NCI-H2196 (cell line): ENCODE data around the gene TM9SF3.

Experiments used
- DNase-seq: peaks from one replicate; lab custom pipeline; 2025; ENCODE audit not compliant: unreplicated experiment; lab: John Stamatoyannopoulos, UW

The TM9SF3 gene

GRCh38 chr10:96513305-96513697, 73.5 kb downstream of the TM9SF3 start:
- DNase-seq, result no peak

DNA sequence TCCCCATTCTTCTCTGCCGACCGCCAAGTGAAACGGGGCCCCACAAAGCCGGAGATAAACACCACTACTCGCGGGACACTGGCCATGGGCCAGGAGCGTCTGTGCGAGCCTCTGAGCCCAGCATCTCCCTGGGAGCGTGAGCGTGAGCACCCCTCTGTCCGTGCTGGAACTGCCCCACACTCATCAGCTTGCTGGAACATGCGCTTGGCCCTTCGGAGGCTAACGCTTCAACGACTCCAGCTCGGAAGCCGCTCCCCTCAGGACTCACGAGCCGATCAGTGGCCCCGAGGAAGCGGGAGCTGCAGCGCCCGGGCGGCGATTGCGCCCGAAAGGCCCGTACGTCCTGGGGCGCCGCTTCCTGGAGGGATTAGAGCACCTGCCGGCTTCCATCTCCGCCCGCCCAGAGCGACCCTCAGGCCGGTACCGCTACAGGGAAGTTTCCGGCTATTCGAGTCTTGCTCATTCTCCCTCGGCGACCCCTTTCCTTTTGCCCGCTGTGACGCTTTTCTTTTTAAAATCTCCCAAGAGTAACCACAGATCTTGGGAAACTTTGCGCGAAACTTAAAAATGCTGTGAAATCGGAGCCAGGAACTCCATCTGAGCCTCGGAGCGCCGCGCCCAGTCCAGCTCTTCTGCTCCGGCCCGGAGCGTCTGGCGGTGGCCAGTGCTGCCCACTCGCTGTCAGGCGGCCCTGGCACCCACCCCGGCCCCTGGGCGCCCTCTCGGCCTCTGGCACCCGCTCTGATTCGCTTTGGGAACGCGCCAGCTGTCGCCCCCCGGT, 74.1 kb downstream of the TM9SF3 start:
- no peak for DNase-seq

DNA sequence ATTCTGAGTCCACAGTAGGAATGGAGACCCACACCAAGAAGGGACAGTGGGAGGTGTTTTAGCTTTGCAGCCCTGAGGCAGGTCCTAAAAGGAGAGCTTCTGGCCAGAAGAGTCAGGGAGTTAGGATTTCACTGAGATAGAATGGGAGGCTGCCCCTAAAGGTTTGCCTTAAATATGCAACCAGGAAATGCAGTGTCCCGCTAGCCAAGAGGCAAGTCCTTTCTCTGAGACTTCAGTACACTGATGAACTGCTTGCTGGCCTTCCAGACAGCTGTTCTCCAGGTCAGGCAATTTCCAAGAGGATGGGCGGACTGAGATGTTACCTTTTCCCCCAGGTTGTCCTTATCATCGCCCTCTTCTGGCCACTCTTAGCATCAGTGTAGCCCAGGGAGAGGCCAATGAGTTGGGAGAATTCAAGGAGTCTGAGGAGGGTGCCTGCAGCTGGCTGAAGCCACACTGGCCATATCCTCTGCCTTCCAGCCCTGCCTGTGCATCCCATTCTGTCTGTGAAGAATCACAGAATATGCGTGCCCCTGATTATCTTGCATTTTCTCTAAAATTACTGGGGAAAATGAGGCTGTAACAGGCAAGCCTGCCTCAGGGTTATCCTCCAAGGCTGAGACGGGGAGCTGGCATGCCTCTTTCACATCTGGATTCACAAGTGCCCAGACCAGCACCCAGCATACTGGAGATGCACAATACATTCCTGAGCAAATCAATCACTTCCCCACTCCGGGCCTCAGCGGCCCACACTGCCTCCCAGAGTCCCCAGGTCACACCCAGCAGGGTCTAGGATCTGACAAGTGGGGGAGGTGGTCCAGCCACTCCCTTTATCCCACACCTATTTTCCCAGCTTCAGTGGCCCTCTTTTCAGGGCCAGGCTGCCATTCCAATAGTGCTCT, 75.5 kb downstream of the TM9SF3 start:
- DNase-seq, result peak; percentile 36

- DNase-seq, result no peak
Measured at GRCh38 chr10:96509017-96509641, 77.7 kb downstream of the TM9SF3 start.

DNA sequence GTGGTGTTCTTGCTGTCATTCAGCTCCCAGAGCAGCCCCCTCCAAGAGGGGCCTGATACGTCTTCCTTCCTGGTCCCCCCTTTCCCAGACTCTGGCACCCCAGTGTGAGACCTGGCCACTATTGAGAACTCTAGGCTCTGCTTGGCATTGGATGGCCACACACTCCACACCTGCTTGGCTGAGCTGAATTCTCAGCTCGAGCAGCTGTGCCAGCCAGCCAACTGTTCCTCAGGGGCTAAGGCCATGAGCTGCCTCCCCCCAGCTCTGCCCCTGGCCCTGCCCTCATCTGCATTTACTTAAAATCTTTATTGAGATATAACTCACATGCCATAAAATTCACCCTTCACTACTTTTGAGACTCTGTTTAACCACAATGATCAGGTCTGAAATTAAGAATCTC, 79.8 kb downstream of the TM9SF3 start:
- DNase-seq, result no peak

DNA sequence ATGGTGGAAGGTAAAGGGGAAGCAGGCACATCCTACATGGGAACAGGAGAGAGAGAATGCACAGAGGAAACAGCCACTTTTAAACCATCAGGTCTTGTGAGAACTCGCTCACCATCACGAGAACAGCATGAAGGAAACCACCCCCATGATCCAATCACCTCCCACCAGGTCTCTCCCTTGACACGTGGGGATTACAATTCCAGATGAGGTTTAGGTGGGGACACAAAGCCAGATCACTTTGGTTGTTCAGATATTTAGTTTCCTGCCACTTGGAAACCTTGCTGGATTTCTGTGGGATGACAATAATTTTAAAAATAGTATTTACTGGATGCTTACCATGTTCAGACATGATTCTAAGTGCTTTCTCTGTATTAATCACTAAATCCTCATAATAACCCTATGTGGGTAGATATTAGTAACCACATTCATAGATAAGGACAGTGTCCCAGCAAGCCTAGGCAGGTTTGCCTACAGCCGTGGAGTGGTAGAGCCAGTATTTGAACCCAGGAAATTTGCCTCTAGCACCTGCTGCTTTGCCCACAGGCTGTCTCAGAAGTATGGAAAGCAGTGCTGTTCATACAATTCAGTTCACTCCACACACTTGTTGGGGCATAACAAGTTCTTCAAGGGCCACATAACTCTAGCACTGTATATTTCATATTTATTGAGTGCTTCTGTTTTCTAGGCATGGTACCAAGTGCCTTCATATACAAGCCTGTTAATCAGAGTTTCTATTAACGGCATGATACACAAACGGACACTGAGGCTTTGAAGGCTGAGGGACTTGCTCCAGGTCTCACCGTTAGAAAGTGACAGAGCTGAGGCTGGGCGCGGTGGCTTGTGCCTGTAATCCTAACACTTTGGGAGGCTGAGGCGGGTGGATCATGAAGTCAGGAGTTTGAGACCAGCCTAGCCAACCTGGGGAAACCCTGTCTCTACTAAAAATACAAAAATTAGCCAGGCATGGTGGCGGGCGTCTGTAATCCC, 81.4 kb downstream of the TM9SF3 start:
- DNase-seq, result no peak

- no peak for DNase-seq
Measured at GRCh38 chr10:96502561-96503282, 84.1 kb downstream of the TM9SF3 start.

DNA sequence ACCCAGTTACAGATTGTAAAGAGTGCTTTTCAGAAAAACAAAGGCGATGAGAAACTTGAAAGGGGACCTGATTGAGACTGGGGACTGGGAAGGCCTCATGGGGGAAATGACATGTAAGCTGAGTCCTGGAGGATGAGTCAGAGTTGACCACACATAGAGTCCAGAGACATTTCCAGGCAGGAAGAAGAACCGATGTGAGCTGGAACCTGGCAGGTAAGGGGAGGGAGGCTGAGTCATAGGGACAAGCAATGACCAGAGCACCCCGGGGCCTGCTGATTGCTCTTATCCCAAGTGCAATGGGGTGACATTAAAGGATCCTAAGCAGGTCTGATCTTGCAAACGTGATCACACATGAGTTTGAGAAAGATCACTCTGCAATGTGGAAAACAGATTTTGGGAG, 84.8 kb downstream of the TM9SF3 start:
- DNase-seq, result no peak

DNA sequence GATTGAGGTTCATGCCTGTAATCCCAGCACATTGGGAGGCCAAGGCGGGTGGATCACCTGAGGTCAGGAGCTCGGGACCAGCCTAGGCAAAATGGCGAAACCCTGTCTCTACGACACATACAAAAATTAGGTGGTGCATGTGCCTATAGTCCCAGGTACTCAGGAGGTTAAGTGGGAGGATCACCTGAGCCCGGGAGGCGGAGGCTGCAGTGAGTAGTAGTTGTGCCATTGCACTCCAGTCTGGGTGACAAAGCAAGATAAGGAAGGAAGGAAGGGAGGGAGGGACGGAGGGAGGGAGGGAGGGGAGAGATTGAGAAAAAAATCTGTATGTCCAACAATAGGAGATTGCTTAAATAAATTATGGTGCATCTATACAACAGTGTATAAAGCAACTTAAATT, 86.3 kb downstream of the TM9SF3 start:
- no peak for DNase-seq

DNA sequence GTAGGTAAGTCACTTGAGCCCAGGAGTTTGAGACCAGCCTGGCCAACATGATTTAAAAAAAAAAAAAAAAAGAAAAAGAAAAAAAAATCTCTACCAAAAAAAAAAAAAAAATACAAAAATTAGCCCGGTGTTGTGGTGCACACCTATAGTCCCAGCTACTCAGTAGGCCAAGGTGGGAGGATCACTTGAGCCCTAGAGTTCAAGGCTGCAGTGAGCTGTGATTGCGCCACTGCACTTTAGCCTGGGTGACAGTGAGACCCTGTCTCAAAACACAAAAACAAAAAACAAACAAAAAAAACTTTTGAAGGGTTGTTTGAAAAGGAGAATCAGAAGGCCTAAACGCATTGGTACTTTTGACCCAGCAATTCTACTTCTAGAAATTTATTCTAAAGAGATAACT, 86.8 kb downstream of the TM9SF3 start:
- no peak for DNase-seq

- no peak for DNase-seq
Measured at GRCh38 chr10:96497391-96497790, 89.4 kb downstream of the TM9SF3 start.

DNA sequence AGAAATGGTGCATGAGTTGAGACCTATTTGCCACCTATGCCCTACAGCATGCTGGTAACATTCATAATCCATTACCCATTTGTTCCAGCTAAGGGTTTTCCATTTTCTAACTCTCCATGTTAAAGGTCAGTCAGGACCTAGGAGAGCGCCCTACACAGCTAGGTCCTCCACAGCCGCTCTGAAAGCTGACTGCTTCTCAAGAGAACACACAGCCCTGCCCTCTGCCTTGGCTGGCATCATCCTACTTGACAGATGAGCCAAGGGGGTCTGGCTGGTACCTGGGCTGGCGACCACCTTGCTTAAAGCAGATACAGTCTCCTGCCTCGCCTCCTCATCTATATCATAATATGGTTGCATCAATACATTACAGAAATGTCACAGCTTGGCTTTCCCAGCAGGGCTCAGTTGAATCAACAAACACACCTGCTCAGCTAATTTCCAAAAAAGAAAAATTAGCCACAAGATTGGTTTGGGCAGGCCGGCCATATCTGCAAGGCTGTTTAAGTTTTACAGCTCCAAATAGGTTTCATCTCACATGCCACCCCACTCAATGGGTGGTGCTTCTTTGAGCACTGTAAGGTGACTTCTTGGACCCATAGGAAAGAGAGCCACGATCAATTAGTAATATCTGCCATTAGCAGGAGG, 90.4 kb downstream of the TM9SF3 start:
- DNase-seq, result no peak

- DNase-seq, result no peak
Measured at GRCh38 chr10:96495544-96495943, 91.3 kb downstream of the TM9SF3 start.

- DNase-seq, result no peak
Measured at GRCh38 chr10:96494694-96495093, 92.1 kb downstream of the TM9SF3 start.

DNA sequence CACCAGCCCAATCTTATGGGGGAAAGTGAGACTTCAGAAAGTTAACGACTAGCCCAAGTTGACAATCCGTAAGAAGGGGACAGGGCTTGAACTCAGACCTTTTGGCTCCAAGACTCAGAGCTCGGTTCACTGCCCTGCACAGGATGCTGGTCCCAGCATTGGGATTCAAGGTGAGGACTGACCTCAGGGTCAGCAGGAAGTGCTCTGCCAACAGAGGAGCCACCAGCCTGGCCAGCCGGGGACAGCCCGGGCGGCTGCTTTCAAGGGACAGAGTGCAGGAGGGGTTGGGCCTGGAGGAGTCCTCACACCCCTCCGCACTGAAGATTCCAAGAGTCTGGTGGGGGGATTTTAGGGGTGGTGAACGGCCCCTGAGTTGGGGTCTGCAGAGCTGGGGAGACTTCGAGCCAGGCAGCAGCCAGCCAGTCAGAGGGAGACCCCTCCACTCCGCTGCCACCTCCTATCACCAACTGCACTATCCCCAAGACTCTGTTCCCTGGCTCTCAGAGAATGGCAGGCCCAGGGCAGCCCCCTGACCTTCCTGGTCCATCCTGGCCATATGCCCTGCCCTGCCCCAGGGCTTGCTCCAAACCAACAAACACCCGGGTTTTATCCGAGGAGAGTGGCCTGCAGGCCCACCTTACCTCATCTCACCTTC, 92.8 kb downstream of the TM9SF3 start:
- DNase-seq, result no peak

DNA sequence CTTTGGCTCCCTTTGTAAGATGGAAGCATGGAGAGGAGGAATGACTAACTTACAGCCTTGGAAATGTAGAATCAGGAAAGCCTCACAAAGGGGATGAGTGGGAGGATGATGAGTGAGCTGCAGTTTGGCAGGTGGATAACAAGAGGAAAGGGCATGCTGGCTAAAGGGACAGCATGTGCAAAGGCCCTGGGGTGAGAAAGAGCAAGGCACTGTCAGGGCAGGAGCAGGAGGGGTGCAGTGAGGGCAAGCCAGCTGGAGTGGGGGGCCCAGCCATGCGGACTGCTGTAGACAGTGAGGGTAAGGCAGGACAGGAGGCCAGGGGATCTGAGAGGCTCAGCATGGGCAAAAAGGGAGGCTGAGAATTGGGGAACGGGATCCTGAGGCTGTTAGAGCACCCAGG, 93.6 kb downstream of the TM9SF3 start:
- DNase-seq, result no peak

GRCh38 chr10:96491303-96491702, 95.5 kb downstream of the TM9SF3 start:
- DNase-seq, result no peak

- no peak for DNase-seq
Measured at GRCh38 chr10:96488161-96488935, 98.5 kb downstream of the TM9SF3 start.
